WTC11 (cell line): Measurements from ENCODE around the gene COG2. TPM values are rescaled to one million over a fixed set of nuclear protein-coding genes. Genes with fewer than 3 reads are reported as not detected.

Source experiments
- ATAC-seq: fragments of 200-7000 bp; cut with Tn5 transposase; 2 replicates; pipeline ENCODE4 v1.10.0; 2021; ENCODE audit warnings: mild to moderate bottlenecking, moderate library complexity
- CTCF ChIA-PET: fragments of 300-600 bp; sonication (Branson Sonifier 250); formaldehyde crosslinking; loops from one replicate; lab custom pipeline; 2021; ENCODE audit warnings: antibody characterized with exemption; lab: Charles Lee
- POLR2A ChIA-PET: fragments of 350-600 bp; sonication (Branson Sonifier 250); formaldehyde crosslinking; loops from one replicate; lab custom pipeline; 2021; ENCODE audit warnings: antibody characterized with exemption; lab: Charles Lee
- DNase-seq: peaks from one replicate; pipeline ENCODE4 v3.0.0; 2021; ENCODE audit warnings: low spot score
- H3K27ac Mint-ChIP-seq: 2 replicates; pipeline ENCODE4 v1.8.0; 2021; ENCODE audit warnings: mixed read lengths
- H3K27me3 Mint-ChIP-seq: 2 replicates; pipeline ENCODE4 v1.8.0; 2021; ENCODE audit warnings: low read depth, mild to moderate bottlenecking, moderate library complexity, mixed read lengths
- H3K36me3 Mint-ChIP-seq: 2 replicates; pipeline ENCODE4 v1.8.0; 2021; ENCODE audit warnings: mixed read lengths
- H3K4me1 Mint-ChIP-seq: 2 replicates; pipeline ENCODE4 v1.8.0; 2022; ENCODE audit warnings: mixed read lengths
- H3K4me3 Mint-ChIP-seq: 2 replicates; pipeline ENCODE4 v1.8.0; 2021; ENCODE audit warnings: mild to moderate bottlenecking, moderate library complexity, mixed read lengths
- H3K9me3 Mint-ChIP-seq: 2 replicates; pipeline ENCODE4 v1.8.0; 2021; ENCODE audit warnings: mixed read lengths
- CREB1 ChIP-seq: sonication (generic); formaldehyde crosslinking; IDR thresholded peaks from 2 replicates; pipeline ENCODE4 v1.8.0; 2023; ENCODE audit warnings: mild to moderate bottlenecking, missing genetic modification reagents
- CREM ChIP-seq: sonication (generic); formaldehyde crosslinking; IDR thresholded peaks from 2 replicates; pipeline ENCODE4 v1.8.1; 2022; ENCODE audit warnings: mild to moderate bottlenecking, missing genetic modification reagents, moderate library complexity
- ELF4 ChIP-seq: sonication (generic); formaldehyde crosslinking; IDR thresholded peaks from 2 replicates; pipeline ENCODE4 v1.8.1; 2022; ENCODE audit warnings: low read depth, mild to moderate bottlenecking, moderate library complexity, missing genetic modification reagents
- FOXK1 ChIP-seq: sonication (generic); formaldehyde crosslinking; IDR thresholded peaks from 2 replicates; pipeline ENCODE4 v1.8.0; 2022; ENCODE audit warnings: mild to moderate bottlenecking, moderate library complexity, missing genetic modification reagents
- GABPB1 ChIP-seq: sonication (generic); formaldehyde crosslinking; IDR thresholded peaks from 2 replicates; pipeline ENCODE4 v1.8.1; 2023; ENCODE audit warnings: mild to moderate bottlenecking, missing genetic modification reagents
- JUN ChIP-seq: sonication (generic); formaldehyde crosslinking; IDR thresholded peaks from 2 replicates; pipeline ENCODE4 v1.8.0; 2023; ENCODE audit warnings: mild to moderate bottlenecking, missing genetic modification reagents
- NFE2L1 ChIP-seq: sonication (generic); formaldehyde crosslinking; IDR thresholded peaks from 2 replicates; pipeline ENCODE4 v1.8.1; 2023; ENCODE audit warnings: missing genetic modification reagents
- NR2C2 ChIP-seq: sonication (generic); formaldehyde crosslinking; IDR thresholded peaks from 2 replicates; pipeline ENCODE4 v1.8.0; 2022; ENCODE audit warnings: mild to moderate bottlenecking, missing genetic modification reagents
- NR3C1 ChIP-seq: sonication (generic); formaldehyde crosslinking; conservative IDR thresholded peaks from 2 replicates; pipeline ENCODE4 v1.8.1; 2023; ENCODE audit warnings: low read depth, mild to moderate bottlenecking, missing genetic modification reagents
- ZBTB21 ChIP-seq: sonication (generic); formaldehyde crosslinking; IDR thresholded peaks from 2 replicates; pipeline ENCODE4 v1.8.1; 2023; ENCODE audit warnings: mild to moderate bottlenecking, missing genetic modification reagents, borderline replicate concordance
- total RNA-seq: library from RNA; stranded (reverse); gene quantifications from 3 replicates; pipeline ENCODE4 v1.2.3, GENCODE V29; 2021
- TF ChIP-seq, protein P1 (sequence below): sonication (generic); formaldehyde crosslinking; IDR thresholded peaks from 2 replicates; pipeline ENCODE4 v1.8.1; 2022; ENCODE audit warnings: missing genetic modification reagents, borderline replicate concordance
- TF ChIP-seq, protein P2 (sequence below): fragments of 250-450 bp; sonication (Bioruptor Pico); IDR thresholded peaks from 2 replicates; pipeline ENCODE4 v2.1.2; 2022; ENCODE audit warnings: mild to moderate bottlenecking, moderate library complexity
- TF ChIP-seq, protein P3 (sequence below): sonication (generic); formaldehyde crosslinking; IDR thresholded peaks from 2 replicates; pipeline ENCODE4 v1.8.0; 2023; ENCODE audit warnings: missing genetic modification reagents
- TF ChIP-seq, protein P4 (sequence below): sonication (generic); formaldehyde crosslinking; IDR thresholded peaks from 2 replicates; pipeline ENCODE4 v1.8.1; 2023; ENCODE audit warnings: mild to moderate bottlenecking, missing genetic modification reagents
- TF ChIP-seq, protein P5 (sequence below): fragments of 250-450 bp; sonication (Bioruptor Pico); conservative IDR thresholded peaks from 2 replicates; pipeline ENCODE4 v1.9.0; 2021; ENCODE audit warnings: mild to moderate bottlenecking
- TF ChIP-seq, protein P6 (sequence below): sonication (generic); formaldehyde crosslinking; IDR thresholded peaks from 2 replicates; pipeline ENCODE4 v1.8.0; 2022; ENCODE audit warnings: mild to moderate bottlenecking, missing genetic modification reagents
- TF ChIP-seq, protein P7 (sequence below): sonication (generic); formaldehyde crosslinking; IDR thresholded peaks from 2 replicates; pipeline ENCODE4 v1.8.1; 2023; ENCODE audit warnings: mild to moderate bottlenecking, moderate library complexity, missing genetic modification reagents
- TF ChIP-seq, protein P8 (sequence below): sonication (generic); formaldehyde crosslinking; IDR thresholded peaks from 2 replicates; pipeline ENCODE4 v1.8.1; 2022; ENCODE audit warnings: low read depth, missing genetic modification reagents, borderline replicate concordance

The COG2 gene
- total RNA-seq, 1 experiment from 2014 or later, result 30.9 TPM

DNA sequence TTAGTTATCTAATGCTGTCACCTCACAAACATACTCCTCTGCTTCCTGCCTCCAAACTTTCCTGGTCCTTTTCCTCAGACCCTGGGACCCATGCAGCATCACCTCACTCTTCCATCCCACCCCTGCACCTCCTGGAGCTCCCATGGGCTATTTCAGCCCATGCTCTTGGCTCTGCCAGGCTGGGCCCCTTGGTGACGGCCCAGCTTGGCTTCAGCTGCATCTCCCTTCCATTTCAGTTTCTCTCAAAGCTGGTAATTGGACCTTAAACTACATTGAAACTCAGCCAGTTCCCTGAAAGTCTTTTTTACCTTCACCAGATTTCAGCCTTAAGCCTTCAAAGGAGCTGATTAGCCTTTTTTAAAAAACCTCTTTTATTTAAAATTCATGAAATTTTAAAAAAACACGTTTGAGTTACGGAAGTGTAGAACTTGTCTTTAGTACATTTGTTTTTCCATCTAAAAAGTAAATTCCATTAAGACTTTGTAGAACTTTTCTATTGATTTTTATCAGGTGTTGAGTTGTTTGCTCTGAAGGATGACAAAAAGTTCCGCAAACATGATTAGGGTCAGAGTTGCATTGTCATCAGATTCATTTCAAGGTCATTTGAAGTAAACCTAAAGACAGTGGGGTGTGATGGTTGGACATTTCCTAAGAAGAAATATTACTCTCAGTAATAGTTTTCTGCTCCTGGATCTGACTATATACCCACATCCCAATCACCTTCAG is 38.2 kb downstream of the COG2 start (continued):
- TF ChIP-seq, protein P1, sequence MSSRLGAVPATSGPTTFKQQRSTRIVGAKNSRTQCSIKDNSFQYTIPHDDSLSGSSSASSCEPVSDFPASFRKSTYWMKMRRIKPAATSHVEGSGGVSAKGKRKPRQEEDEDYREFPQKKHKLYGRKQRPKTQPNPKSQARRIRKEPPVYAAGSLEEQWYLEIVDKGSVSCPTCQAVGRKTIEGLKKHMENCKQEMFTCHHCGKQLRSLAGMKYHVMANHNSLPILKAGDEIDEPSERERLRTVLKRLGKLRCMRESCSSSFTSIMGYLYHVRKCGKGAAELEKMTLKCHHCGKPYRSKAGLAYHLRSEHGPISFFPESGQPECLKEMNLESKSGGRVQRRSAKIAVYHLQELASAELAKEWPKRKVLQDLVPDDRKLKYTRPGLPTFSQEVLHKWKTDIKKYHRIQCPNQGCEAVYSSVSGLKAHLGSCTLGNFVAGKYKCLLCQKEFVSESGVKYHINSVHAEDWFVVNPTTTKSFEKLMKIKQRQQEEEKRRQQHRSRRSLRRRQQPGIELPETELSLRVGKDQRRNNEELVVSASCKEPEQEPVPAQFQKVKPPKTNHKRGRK (CRISPR knock-in tag), result no peak
- TF ChIP-seq GABPB1 (CRISPR knock-in tag) (no peak), CREB1 (CRISPR knock-in tag) (no peak), FOXK1 (CRISPR knock-in tag) (no peak), CREM (CRISPR knock-in tag) (no peak), NR3C1 (CRISPR knock-in tag) (no peak)
- TF ChIP-seq, protein P2, sequence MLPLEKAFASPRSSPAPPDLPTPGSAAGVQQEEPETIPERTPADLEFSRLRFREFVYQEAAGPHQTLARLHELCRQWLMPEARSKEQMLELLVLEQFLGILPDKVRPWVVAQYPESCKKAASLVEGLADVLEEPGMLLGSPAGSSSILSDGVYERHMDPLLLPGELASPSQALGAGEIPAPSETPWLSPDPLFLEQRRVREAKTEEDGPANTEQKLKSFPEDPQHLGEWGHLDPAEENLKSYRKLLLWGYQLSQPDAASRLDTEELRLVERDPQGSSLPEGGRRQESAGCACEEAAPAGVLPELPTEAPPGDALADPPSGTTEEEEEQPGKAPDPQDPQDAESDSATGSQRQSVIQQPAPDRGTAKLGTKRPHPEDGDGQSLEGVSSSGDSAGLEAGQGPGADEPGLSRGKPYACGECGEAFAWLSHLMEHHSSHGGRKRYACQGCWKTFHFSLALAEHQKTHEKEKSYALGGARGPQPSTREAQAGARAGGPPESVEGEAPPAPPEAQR, result no peak
- TF ChIP-seq, protein P3, sequence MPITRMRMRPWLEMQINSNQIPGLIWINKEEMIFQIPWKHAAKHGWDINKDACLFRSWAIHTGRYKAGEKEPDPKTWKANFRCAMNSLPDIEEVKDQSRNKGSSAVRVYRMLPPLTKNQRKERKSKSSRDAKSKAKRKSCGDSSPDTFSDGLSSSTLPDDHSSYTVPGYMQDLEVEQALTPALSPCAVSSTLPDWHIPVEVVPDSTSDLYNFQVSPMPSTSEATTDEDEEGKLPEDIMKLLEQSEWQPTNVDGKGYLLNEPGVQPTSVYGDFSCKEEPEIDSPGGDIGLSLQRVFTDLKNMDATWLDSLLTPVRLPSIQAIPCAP, result no peak
- TF ChIP-seq, protein P4, sequence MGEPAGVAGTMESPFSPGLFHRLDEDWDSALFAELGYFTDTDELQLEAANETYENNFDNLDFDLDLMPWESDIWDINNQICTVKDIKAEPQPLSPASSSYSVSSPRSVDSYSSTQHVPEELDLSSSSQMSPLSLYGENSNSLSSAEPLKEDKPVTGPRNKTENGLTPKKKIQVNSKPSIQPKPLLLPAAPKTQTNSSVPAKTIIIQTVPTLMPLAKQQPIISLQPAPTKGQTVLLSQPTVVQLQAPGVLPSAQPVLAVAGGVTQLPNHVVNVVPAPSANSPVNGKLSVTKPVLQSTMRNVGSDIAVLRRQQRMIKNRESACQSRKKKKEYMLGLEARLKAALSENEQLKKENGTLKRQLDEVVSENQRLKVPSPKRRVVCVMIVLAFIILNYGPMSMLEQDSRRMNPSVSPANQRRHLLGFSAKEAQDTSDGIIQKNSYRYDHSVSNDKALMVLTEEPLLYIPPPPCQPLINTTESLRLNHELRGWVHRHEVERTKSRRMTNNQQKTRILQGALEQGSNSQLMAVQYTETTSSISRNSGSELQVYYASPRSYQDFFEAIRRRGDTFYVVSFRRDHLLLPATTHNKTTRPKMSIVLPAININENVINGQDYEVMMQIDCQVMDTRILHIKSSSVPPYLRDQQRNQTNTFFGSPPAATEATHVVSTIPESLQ (CRISPR knock-in tag), result no peak

DNA sequence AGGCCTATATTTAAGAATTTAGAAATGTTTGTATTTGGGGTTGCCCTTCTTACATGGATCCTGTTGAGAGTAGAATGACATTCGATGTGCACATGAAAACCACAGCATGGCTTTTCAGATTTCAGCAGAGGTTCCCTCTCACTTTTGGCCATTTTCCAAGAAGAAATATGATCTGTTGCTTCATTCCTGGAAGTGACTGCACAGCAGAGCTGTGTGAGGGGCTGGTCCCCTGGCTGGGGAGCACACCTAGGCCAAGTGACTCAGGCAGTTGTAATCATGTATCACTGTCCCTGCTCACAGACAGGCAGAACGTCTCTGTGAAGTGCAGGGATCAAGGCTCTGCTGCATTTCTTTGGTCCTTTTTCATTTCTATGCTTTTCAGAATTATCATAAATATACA is 39.3 kb downstream of the COG2 start:
- Mint-ChIP-seq H3K27ac (no peak overlapping the region), H3K4me3 (no peak overlapping the region), H3K27me3 (no peaks in the 10 kb centered on the region), H3K36me3 (peaks cover 54% of the 10 kb centered on the region), H3K9me3 (no peaks in the 10 kb centered on the region), H3K4me1 (no peaks in the 10 kb centered on the region)
- CTCF ChIA-PET, result interaction anchor here (1.2 to 1.5 kb wide), 2 partner anchors 17 to 115 kb away, joined by 3 read pairs; no protein-coding TSS in a partner anchor
- DNase-seq, result no peak
- ATAC-seq, result no peak
- POLR2A ChIA-PET, result no interaction called here
- peak; percentile 50; the same call in 1 of the 2 replicates for TF ChIP-seq GABPB1 (CRISPR knock-in tag)
- TF ChIP-seq, protein P5, sequence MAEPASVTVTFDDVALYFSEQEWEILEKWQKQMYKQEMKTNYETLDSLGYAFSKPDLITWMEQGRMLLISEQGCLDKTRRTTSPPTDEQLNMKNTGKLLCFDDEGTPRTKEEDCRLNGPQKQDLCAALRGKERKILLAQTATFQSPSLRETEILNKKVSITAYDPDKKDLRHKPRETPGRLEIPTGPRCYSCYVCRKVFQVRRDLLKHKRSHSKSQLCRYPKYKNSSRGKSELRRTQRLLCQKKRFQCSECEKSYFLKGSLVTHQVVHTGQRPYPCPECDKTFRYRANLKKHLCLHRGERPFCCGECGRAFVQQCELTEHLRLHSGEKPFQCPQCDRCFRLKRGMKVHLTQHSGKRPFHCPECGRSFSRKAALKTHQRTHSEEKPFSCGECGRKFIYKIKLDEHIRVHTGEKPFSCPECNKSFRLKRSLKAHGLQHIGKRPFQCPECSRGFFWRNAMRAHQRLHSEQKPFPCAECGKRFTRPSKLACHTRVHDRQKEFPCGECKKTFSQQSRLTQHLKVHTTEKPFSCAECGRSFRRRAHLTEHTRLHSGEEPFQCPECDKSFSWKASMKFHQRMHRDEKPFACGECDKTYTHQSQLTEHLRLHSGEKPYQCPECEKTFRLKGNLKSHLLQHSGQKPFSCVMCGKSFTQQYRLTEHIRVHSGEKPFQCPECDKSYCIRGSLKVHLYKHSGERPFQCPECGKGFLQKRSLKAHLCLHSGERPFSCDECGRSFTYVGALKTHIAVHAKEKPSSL (CRISPR knock-in tag), result no peak

DNA sequence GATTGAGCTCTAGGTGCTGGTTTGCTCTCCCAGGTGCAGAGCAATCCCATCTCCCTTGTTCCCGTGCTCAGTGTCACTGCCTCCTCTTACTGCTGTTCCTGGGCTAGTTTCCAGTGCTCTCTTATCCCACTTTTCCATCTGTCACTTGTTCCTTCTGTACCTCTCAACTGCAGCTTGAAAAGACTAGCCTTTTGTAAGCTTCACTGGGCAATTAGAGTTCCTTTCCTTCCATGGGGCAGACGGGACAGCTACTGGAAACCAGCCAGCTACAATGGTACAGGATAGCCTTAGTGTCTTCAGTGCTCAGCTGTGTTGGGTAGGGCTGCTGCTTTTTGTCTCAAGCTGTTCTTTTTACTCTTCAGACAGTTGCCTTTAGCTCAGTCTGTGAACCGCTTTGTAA is 40.0 kb downstream of the COG2 start:
- ChIA-PET POLR2A (no interaction called here), CTCF (interaction anchor here (0.7 to 1.5 kb wide), 3 partner anchors 16 to 115 kb away, joined by 3 read pairs; no protein-coding TSS in a partner anchor)
- Mint-ChIP-seq H3K36me3 (peaks cover 56% of the 10 kb centered on the region), H3K27me3 (no peaks in the 10 kb centered on the region), H3K4me1 (no peaks in the 10 kb centered on the region), H3K4me3 (no peak overlapping the region), H3K27ac (no peak overlapping the region), H3K9me3 (no peaks in the 10 kb centered on the region)
- DNase-seq (no peak), ATAC-seq (no peak)
- TF ChIP-seq CREM (CRISPR knock-in tag) (no peak), FOXK1 (CRISPR knock-in tag) (no peak), ZBTB21 (CRISPR knock-in tag) (no peak), JUN (CRISPR knock-in tag) (no peak), NFE2L1 (CRISPR knock-in tag) (no peak), NR2C2 (CRISPR knock-in tag) (no peak), ELF4 (no peak)
- TF ChIP-seq, protein P6, sequence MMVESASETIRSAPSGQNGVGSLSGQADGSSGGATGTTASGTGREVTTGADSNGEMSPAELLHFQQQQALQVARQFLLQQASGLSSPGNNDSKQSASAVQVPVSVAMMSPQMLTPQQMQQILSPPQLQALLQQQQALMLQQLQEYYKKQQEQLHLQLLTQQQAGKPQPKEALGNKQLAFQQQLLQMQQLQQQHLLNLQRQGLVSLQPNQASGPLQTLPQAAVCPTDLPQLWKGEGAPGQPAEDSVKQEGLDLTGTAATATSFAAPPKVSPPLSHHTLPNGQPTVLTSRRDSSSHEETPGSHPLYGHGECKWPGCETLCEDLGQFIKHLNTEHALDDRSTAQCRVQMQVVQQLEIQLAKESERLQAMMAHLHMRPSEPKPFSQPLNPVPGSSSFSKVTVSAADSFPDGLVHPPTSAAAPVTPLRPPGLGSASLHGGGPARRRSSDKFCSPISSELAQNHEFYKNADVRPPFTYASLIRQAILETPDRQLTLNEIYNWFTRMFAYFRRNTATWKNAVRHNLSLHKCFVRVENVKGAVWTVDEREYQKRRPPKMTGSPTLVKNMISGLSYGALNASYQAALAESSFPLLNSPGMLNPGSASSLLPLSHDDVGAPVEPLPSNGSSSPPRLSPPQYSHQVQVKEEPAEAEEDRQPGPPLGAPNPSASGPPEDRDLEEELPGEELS (CRISPR knock-in tag), result no peak
- TF ChIP-seq, protein P7, sequence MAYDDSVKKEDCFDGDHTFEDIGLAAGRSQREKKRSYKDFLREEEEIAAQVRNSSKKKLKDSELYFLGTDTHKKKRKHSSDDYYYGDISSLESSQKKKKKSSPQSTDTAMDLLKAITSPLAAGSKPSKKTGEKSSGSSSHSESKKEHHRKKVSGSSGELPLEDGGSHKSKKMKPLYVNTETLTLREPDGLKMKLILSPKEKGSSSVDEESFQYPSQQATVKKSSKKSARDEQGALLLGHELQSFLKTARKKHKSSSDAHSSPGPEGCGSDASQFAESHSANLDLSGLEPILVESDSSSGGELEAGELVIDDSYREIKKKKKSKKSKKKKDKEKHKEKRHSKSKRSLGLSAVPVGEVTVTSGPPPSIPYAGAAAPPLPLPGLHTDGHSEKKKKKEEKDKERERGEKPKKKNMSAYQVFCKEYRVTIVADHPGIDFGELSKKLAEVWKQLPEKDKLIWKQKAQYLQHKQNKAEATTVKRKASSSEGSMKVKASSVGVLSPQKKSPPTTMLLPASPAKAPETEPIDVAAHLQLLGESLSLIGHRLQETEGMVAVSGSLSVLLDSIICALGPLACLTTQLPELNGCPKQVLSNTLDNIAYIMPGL, result no peak
- TF ChIP-seq, protein P8, sequence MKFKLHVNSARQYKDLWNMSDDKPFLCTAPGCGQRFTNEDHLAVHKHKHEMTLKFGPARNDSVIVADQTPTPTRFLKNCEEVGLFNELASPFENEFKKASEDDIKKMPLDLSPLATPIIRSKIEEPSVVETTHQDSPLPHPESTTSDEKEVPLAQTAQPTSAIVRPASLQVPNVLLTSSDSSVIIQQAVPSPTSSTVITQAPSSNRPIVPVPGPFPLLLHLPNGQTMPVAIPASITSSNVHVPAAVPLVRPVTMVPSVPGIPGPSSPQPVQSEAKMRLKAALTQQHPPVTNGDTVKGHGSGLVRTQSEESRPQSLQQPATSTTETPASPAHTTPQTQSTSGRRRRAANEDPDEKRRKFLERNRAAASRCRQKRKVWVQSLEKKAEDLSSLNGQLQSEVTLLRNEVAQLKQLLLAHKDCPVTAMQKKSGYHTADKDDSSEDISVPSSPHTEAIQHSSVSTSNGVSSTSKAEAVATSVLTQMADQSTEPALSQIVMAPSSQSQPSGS (CRISPR knock-in tag), result no peak
